GM12878 (cell line): ENCODE measurements around the gene IGFALS.

Source experiments
- BACH1 ChIP-seq: fragments of 450-650 bp; IDR thresholded peaks from 2 replicates; pipeline ENCODE4 v1.6.1; 2017; ENCODE audit warnings: mild to moderate bottlenecking, borderline replicate concordance
- BCL3 ChIP-seq: IDR thresholded peaks from 2 replicates; pipeline ENCODE4 v1.6.1; 2011; ENCODE audit warnings: borderline replicate concordance, low read depth, mild to moderate bottlenecking, moderate library complexity, low read length; ENCODE audit not compliant: insufficient read depth, poor library complexity, severe bottlenecking
- CBX5 ChIP-seq: sonication (generic); IDR thresholded peaks from 2 replicates; pipeline ENCODE4 v1.6.1; 2016; ENCODE audit warnings: low read depth, moderate library complexity, mild to moderate bottlenecking, inconsistent platforms
- CHD2 ChIP-seq: IDR thresholded peaks from 2 replicates; pipeline ENCODE4 v1.6.1; 2011; ENCODE audit warnings: low read depth, low read length, improper control_type of control experiment, borderline replicate concordance
- CHD4 ChIP-seq: fragments of 200-600 bp; sonication (generic); IDR thresholded peaks from 2 replicates; pipeline ENCODE4 v1.6.1; 2016; ENCODE audit warnings: mild to moderate bottlenecking
- CTCF ChIP-seq, 3 experiments: IDR thresholded peaks in 2 of 3; conservative IDR thresholded peaks in 1 of 3; 2 replicates each; pipeline ENCODE4 v1.5.1; 2011; ENCODE audit warnings: low read depth in 3 of 3, low read length in 3 of 3, mild to moderate bottlenecking in 3 of 3, control low read depth in 2 of 3, moderate library complexity in 2 of 3, inconsistent platforms in 1 of 3, mixed read lengths in 1 of 3; ENCODE audit not compliant: control insufficient read depth in 2 of 3, insufficient read depth in 1 of 3; ENCODE audit errors: extremely low read depth in 1 of 3
- ELK1 ChIP-seq: IDR thresholded peaks from 2 replicates; pipeline ENCODE4 v1.6.1; 2012; ENCODE audit warnings: low read depth, low read length, improper control_type of control experiment
- EP300 ChIP-seq, 2 experiments: fragments of 150-350 bp in 1 of 2; IDR thresholded peaks; 2 replicates each; pipeline ENCODE4 v1.6.1; 2011 to 2012; ENCODE audit warnings: low read depth in 2 of 2, low read length in 2 of 2, borderline replicate concordance in 1 of 2, improper control_type of control experiment in 1 of 2, inconsistent platforms in 1 of 2; ENCODE audit not compliant: control insufficient read depth in 1 of 2
- POLR2A ChIP-seq: IDR thresholded peaks from 2 replicates; pipeline ENCODE4 v1.6.1; 2011; ENCODE audit warnings: low read depth, mild to moderate bottlenecking, low read length
- SRF ChIP-seq, 2 experiments: IDR thresholded peaks; 2 replicates each; pipeline ENCODE4 v1.6.1; 2011; ENCODE audit warnings: low read depth in 2 of 2, low read length in 2 of 2, mild to moderate bottlenecking in 1 of 2, moderate library complexity in 1 of 2
- USF1 ChIP-seq: IDR thresholded peaks from 2 replicates; pipeline ENCODE4 v1.6.1; 2011; ENCODE audit warnings: borderline replicate concordance, low read depth, mild to moderate bottlenecking, moderate library complexity, mixed read lengths, low read length; ENCODE audit not compliant: insufficient read depth; ENCODE audit errors: extremely low read length

GRCh38 chr16:1744338-1744840 is 49.1 kb downstream of the IGFALS start:
- TF ChIP-seq CHD4 (no peak), USF1 (no peak), BCL3 (no peak), CBX5 (no peak), POLR2A (no peak), CTCF (IDR thresholded peaks at IDR 0.05 in 2 of 3, conservative IDR thresholded peaks at IDR 0.05 in 1 of 3; ENCODE audit: control insufficient read depth in 2 of 3, extremely low read depth in 1 of 3, insufficient read depth in 1 of 3, low read depth in 3 of 3, low read length in 3 of 3) (no peak), SRF (IDR thresholded peaks at IDR 0.05; ENCODE audit: low read depth in 2 of 2, low read length in 2 of 2) (no peak), EP300 (IDR thresholded peaks at IDR 0.05; ENCODE audit: borderline replicate concordance in 1 of 2, control insufficient read depth in 1 of 2, low read depth in 2 of 2, low read length in 2 of 2) (no peak), ELK1 (no peak), BACH1 (no peak), CHD2 (no peak)
